GM12891 (cell line): ENCODE results near the gene SLC36A1. TPM values are rescaled to one million over a fixed set of nuclear protein-coding genes. Genes with fewer than 3 reads are reported as not detected.
A peak's percentile ranks its signal among the peaks of the same experiment; 100 is the strongest.
"Not testable (repeated sequence)": the region's sequence is repeated elsewhere in the genome, so short reads cannot be mapped to it uniquely, and the experiment has no call there.

Experiments
- DNase-seq: peaks from one replicate; pipeline ENCODE4 v3.0.0; 2011; ENCODE audit warnings: low spot score; ENCODE audit not compliant: insufficient read length
- FAIRE-seq: peaks from 2 replicates; lab custom pipeline; 2011; peaks lifted over from hg19 to GRCh38; lab: Jason Lieb, UNC
- PAX5 ChIP-seq: IDR thresholded peaks from 2 replicates; pipeline ENCODE4 v1.6.1; 2011; ENCODE audit warnings: low read length, moderate library complexity, mild to moderate bottlenecking; ENCODE audit not compliant: insufficient read depth, severe bottlenecking
- POLR2A ChIP-seq: IDR thresholded peaks from 2 replicates; pipeline ENCODE4 v1.6.1; 2011; ENCODE audit warnings: low read depth, low read length, control low read depth
- POLR2AphosphoS5 ChIP-seq: IDR thresholded peaks from 2 replicates; pipeline ENCODE4 v1.6.1; 2011; ENCODE audit warnings: low read depth, low read length, control low read depth
- POU2F2 ChIP-seq: IDR thresholded peaks from 2 replicates; pipeline ENCODE4 v1.6.1; 2011; ENCODE audit warnings: low read depth, mild to moderate bottlenecking, control low read depth, low read length, moderate library complexity
- SPI1 ChIP-seq: IDR thresholded peaks from 2 replicates; pipeline ENCODE4 v1.6.1; 2011; ENCODE audit warnings: low read depth, low read length, control low read depth
- TAF1 ChIP-seq: IDR thresholded peaks from 2 replicates; pipeline ENCODE4 v1.6.1; 2011; ENCODE audit warnings: low read depth, low read length, control low read depth
- polyA plus RNA-seq: library from polyadenylated mRNA; unstranded; fragments of >200 nt; gene quantifications from one replicate; pipeline ENCODE4 v1.2.1, GENCODE V29; 2012; ENCODE audit warnings: low read depth, missing spikeins, inconsistent platforms; ENCODE audit not compliant: missing spikeins

The SLC36A1 gene
- 1.1 TPM for polyA plus RNA-seq

DNA sequence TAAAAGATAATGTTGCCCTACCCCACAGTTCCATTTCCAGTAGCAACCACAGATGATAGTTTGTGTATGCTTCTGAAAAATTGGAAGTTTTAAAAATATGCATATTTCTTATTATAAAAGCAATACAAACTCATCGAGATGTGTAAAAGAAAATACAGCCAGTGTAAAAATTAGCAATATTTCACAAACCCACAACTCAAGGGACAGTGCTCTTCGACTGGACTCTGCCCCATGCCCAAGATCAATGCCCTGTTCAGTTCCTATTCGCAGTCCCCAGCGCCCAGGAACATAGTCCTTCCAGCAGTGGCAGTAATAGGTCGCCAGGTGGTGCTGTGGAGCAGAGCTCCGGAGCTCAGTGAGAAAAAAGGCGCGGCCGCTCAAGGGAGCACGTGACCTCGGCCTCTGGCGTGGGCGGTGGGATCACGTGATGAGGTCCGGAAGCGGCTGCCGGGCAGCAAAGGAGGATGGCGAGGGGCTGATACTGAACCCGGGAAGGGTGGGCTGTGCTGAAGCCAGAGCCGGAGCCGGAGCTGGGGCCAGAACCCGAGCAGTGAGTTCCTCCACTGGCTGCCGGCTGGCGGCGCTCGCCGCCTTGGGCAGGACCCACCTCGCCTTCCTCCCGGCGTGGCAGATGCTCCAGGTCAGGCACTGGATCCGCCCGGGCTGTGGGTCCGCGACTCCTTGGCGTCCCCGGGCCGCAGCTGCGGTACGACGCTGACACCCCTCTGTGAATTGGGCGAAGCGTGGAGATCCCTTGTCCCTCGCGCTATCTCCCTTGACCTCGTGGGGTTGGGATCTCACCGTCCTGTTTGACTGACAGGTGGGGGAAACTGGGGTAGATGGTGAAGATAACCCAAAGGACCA is at the start of gene SLC36A1:
Gene SLC36A1 (plus strand): TSS at position 430 of the 864 bp plus-strand sequence. CDS start 11,190 bp downstream, outside the sequence.
- TF ChIP-seq SPI1 (no peak), POU2F2 (no peak), POLR2A (peak; percentile 53), POLR2AphosphoS5 (peak; percentile 45; the same call in 1 of the 2 replicates), PAX5 (no peak), TAF1 (no peak)
- FAIRE-seq = peak; percentile 94
- DNase-seq = peak; percentile 78

DNA sequence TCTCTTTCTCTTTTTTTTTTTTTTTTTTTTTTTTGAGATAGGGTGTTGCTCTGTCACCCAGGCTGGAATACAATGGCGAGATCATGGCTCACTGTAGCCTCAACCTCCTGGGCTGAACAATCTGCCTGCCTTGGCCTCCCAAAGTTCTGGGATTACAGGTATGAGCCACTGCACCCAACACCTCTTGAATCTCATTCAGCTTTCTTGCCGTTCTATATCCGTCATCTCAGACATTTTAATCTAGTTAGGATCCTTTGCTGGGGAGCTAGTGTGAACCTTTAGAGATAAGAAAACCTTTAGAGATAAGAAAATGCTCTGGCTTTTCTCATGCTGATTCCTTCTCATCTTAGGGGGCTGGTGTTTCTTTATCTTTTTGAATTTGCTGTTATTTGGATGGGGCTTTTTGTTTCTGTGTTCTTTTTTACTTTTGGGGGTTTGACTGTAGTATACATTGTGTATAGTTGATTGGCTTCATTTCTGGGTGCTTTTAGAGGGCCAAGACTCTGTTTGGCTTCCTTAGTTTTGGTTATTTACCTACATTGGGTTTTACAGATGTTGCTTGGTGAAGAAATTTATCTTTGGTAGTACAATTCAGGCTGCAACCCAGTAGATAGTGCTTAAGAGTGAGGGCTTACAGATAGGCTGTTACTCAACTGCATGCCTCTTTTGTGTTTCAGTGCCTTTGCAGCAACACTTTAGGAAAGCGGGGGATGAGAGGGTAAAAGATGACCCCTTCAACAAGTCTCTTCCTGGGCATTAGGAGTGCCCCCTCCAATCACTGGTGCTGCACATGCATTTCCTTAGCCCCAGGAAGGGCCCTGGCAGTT is 41.9 kb upstream of the SLC36A1 start:
- TF ChIP-seq TAF1 (no peak), PAX5 (no peak), SPI1 (no peak), POLR2AphosphoS5 (no peak), POLR2A (no peak), POU2F2 (no peak)
- FAIRE-seq = no peak
- DNase-seq = no peak

DNA sequence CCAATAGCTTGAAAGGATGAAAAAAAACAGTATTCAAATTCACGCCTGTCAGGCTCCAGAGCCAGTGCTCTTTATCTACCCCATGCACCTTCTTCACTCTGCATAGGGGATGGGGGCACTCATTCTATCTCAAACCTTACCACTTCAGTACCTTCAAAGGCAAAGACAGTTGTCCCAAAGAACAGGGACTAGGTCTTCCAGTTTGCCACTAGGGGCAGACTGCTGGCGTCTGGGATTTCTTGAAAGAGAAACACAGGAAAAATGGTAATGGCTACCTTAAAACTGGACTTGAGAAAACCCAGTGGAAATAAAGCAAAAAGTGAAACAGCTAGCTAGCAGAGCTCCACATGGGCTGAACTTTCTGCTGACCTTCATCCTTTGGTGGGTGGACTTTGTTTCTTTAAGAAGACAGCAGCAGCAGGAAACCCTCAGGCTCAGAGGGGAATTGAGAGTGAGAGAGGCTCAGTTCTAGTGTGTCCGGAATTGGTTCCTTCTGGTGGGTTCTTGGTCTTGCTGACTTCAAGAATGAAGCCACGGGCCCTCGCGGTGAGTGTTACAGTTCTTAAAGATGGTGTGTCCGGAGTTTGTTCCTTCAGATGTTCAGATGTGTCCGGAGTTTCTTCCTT is 41.0 kb upstream of the SLC36A1 start:
- FAIRE-seq (no peak), DNase-seq (no peak)
- no peak for TF ChIP-seq POLR2AphosphoS5
- TF ChIP-seq SPI1 = no peak
- TF ChIP-seq POLR2A = no peak
- no peak for TF ChIP-seq TAF1
- no peak for TF ChIP-seq PAX5
- no peak for TF ChIP-seq POU2F2

DNA sequence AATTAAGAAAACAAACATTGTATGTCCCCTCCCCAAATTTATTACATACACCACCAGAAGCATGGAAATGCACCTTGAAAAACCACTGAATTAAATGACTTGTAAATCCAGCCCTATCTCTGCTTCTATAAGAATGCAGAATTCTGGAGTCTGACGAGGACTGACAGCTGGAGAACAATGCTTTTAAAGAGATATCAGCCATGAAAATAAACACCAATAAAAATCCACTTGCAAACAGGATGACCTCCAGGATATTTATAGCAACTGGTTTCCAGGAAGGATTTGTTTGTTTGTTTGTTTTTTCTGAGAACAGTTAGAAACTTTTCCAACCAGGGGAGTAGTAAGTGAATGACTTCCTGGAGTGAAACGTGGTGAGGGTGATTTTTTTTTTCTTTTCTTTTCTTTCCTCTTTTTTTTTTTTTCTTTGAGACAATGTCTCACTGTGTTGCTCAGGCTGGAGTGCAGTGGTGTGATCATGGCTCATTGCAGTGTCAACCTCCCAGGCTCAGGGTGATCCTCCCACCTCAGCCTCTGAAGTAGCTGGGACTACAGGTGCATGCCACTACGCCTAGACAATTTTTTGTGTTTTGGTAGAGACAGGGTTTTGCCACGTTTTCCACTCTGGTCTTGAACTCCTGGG is 38.7 kb upstream of the SLC36A1 start:
- TF ChIP-seq TAF1 (no peak), POLR2A (no peak), POU2F2 (no peak)
- DNase-seq = no peak
- no peak for FAIRE-seq

DNA sequence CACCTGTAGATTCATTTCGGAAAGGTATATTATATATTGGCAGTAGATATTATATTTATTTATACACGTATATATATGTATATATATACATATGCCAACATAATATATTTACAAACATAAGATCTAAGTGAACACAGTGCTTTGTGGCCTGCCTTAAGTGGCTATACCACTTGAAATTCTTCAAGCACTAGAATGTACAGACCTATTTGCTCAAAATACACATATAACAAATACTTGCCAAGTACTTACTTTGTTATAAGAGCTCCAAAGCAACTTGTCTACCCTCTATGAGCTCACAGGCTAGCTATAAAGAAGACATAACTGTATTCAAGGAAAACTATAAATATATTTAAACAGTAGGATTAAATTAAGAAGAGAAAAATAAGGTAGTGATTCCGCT is 33.6 kb upstream of the SLC36A1 start:
- FAIRE-seq = no peak
- no peak for DNase-seq
- TF ChIP-seq POLR2AphosphoS5 (no peak), SPI1 (no peak), POLR2A (no peak), POU2F2 (no peak), TAF1 (no peak), PAX5 (no peak)

DNA sequence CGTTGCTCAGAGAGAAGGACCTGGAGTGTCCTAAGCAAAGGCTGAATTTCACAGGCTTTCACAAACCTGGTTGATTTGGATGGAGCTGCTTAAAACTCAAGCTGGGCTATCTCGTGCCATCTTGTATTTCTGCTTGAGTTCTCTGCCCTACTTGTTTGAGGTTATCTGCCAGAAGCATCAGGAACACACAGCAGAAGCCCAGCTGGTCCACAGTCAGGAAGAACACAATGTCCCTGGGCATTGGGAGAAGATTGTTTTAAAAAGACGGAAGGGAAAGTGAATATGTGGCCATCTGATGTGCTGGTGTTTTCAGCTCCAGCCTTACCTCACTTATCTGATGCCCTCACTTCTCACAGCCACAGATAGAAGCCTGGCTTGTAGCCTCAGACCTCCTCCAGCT is 32.9 kb upstream of the SLC36A1 start:
- no peak for DNase-seq

DNA sequence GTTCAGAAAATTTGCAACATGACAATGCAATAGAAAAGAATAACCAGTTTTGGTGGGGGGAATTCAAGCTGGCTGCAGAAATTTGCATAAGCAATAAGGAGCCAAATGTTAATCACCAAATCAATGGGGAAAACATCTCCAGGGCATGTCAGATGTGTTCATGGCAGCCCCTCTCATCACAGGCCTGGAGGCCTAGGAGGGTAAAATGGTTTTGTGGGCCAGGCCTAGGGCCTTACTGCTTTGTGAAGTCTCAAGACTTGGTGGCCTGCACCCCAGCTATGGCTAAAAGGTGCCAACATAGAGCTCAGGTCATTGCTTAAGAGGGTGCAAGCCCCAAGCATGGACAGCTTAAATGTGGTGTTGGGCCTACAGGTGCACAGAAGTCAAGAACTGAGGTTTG is 29.7 kb upstream of the SLC36A1 start:
- FAIRE-seq (no peak), DNase-seq (no peak)

More for the DNA sequence above, 32.9 kb upstream of the SLC36A1 start:
- no peak for TF ChIP-seq TAF1
- no peak for FAIRE-seq

DNA sequence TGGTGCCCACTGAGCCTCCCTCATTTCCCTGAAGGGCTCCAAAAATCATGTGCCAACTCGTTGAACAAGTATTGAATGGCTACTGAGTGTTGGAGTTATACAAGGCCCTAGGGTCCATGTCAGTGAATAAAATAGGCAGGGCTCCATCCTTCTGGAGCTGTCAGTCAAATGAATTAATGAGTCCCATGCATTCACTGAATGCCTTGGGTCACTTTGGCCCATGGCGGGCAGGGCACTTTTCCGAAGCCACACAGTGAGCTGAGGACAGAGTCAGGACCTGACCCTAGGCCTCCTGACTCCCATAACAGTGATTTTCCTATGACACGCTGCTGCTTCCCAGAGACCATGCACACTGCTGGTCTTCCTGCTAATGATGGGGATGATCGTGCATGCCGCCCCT is 27.3 kb upstream of the SLC36A1 start:
- DNase-seq (no peak), FAIRE-seq (no peak)
- no peak for TF ChIP-seq TAF1
- TF ChIP-seq POLR2AphosphoS5 = no peak
- TF ChIP-seq POU2F2 = no peak

More for the DNA sequence above, 29.7 kb upstream of the SLC36A1 start:
- no peak for TF ChIP-seq POLR2AphosphoS5
- no peak for TF ChIP-seq PAX5

DNA sequence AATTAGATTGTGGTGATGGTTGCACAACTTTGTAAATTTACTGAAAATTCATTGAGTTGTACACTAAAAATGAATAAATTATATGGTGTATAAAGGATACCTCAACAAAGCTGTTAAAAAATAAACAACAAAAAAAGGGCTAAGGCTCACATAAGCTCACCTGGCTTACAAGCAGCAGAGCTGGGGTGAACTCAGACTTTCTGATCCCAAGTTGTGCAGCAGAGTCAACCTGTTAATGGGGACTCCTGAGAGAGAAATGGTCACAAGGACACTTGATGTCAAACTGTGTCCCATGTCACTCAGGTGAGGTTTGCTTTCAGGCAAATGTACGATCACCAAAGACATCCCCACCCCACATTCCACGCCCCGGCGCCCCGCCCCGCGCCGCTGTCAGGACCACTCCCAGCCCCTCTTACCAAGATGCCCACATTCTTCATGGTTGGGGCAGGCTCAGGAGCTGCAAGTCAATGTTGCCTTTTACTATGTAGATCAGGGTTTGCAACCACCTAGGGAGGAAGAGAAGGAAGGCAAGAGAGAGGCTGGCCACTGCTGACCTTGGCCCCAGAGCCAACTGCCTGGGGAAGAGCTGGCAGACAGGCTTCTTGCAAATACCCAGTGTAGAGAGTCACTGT is 22.4 kb upstream of the SLC36A1 start:
- FAIRE-seq = no peak
- DNase-seq = no peak
- TF ChIP-seq POLR2AphosphoS5 (no peak), TAF1 (no peak), POU2F2 (no peak), SPI1 (no peak), PAX5 (no peak), POLR2A (no peak)

DNA sequence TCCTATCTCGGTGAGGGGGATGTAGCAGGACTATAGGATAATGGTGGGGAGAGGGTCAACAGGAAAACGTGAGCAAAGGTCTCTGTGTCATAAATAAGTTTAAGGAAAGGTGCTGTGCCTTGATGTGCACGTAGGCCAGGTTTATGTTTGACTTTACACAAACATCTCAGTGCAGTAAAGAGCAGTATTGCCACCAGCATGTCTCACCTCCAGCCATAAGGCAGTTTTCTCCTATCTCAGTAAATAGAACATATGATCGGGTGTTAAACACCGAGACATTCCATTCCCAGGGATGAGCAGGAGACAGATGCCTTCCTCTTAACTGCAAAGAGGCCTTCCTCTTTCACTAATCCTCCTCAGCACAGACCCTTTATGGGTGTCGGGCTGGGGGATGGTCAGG is 21.1 kb upstream of the SLC36A1 start:
- not testable (repeated sequence) for FAIRE-seq, DNase-seq
